BE2C (cell line): ENCODE measurements around the gene CFAP70.
A peak's percentile ranks its signal among the peaks of the same experiment; 100 is the strongest.
"Not testable (repeated sequence)": the region's sequence is repeated elsewhere in the genome, so short reads cannot be mapped to it uniquely, and the experiment has no call there.

ENCODE experiments used
- DNase-seq: peaks from one replicate; pipeline ENCODE4 v3.0.0-alpha.2; 2020
- H3K27me3 ChIP-seq: fragments of 250-450 bp; sonication (Bioruptor Pico); 2 replicates; pipeline ENCODE4 v1.5.1; 2020; ENCODE audit warnings: mild to moderate bottlenecking
- H3K36me3 ChIP-seq: fragments of 250-450 bp; sonication (Bioruptor Pico); 2 replicates; pipeline ENCODE4 v1.5.1; 2020; ENCODE audit warnings: mild to moderate bottlenecking
- H3K4me1 ChIP-seq: fragments of 250-450 bp; sonication (Bioruptor Pico); 2 replicates; pipeline ENCODE4 v1.5.1; 2020
- H3K4me3 ChIP-seq: 2 replicates; pipeline ENCODE4 v1.5.1; 2011; ENCODE audit warnings: low read depth, low read length
- H3K9me3 ChIP-seq: fragments of 250-450 bp; sonication (Bioruptor Pico); 2 replicates; pipeline ENCODE4 v1.5.1; 2020
- CTCF ChIP-seq: IDR thresholded peaks from 2 replicates; pipeline ENCODE4 v1.5.1; 2012; ENCODE audit warnings: mild to moderate bottlenecking, low read depth, low read length

Gene CFAP70

GRCh38 chr10:73263693-73264347 is 94.8 kb downstream of the CFAP70 start:
- Histone ChIP-seq H3K9me3 (no peaks in the 10 kb centered on the region; the same call in 1 of the 2 replicates), H3K4me3 (no peak overlapping the region), H3K27me3 (no peaks in the 10 kb centered on the region), H3K4me1 (no peaks in the 10 kb centered on the region), H3K36me3 (no peaks in the 10 kb centered on the region)
- peak; percentile 60 for TF ChIP-seq CTCF
- DNase-seq: no peak

- no peak for TF ChIP-seq CTCF
- Histone ChIP-seq H3K9me3 (no peaks in the 10 kb centered on the region; the same call in 1 of the 2 replicates), H3K4me3 (no peak overlapping the region), H3K36me3 (no peaks in the 10 kb centered on the region), H3K4me1 (no peaks in the 10 kb centered on the region), H3K27me3 (no peaks in the 10 kb centered on the region)
- DNase-seq: no peak
These were observed 95.6 kb downstream of the CFAP70 start for GRCh38 chr10:73262880-73263555.

- no peak for TF ChIP-seq CTCF
- no peaks in the 10 kb centered on the region for H3K36me3 ChIP-seq
- no peaks in the 10 kb centered on the region for H3K27me3 ChIP-seq
- H3K4me1 ChIP-seq: no peaks in the 10 kb centered on the region
- DNase-seq: peak; percentile 29
- H3K9me3 ChIP-seq: no peaks in the 10 kb centered on the region; the same call in 1 of the 2 replicates
- no peak overlapping the region for H3K4me3 ChIP-seq
These were observed 96.4 kb downstream of the CFAP70 start for GRCh38 chr10:73262105-73262730.

GRCh38 chr10:73261362-73261995 is 97.2 kb downstream of the CFAP70 start:
- DNase-seq: no peak
- H3K27me3 ChIP-seq: no peaks in the 10 kb centered on the region
- no peaks in the 10 kb centered on the region for H3K4me1 ChIP-seq
- TF ChIP-seq CTCF: no peak
- H3K9me3 ChIP-seq: no peaks in the 10 kb centered on the region; the same call in 1 of the 2 replicates
- no peaks in the 10 kb centered on the region for H3K36me3 ChIP-seq
- H3K4me3 ChIP-seq: no peak overlapping the region

- not testable (repeated sequence) for H3K27me3 ChIP-seq, H3K4me3 ChIP-seq, H3K4me1 ChIP-seq, H3K36me3 ChIP-seq, DNase-seq, H3K9me3 ChIP-seq
These were observed 100.1 kb downstream of the CFAP70 start for GRCh38 chr10:73258612-73259011.

- Histone ChIP-seq H3K9me3 (no peaks in the 10 kb centered on the region), H3K4me3 (peak overlapping the region; percentile 100), H3K4me1 (no peaks in the 10 kb centered on the region), H3K36me3 (no peaks in the 10 kb centered on the region; the same call in 1 of the 2 replicates), H3K27me3 (no peaks in the 10 kb centered on the region)
- TF ChIP-seq CTCF: no peak
- no peak for DNase-seq
These were observed 105.5 kb downstream of the CFAP70 start for GRCh38 chr10:73253225-73253555.
